Lung (tissue), 12 donors: ENCODE measurements around the gene LSM7. TPM values are rescaled to one million over a fixed set of nuclear protein-coding genes. Genes with fewer than 3 reads are reported as not detected.

Experiments
- ATAC-seq: fragments of 200-7000 bp; cut with Tn5 transposase; one replicate; pipeline ENCODE4 v1.9.1; 2020; ENCODE audit warnings: moderate number of reproducible peaks; ENCODE audit not compliant: insufficient read depth, low FRiP score
- DNase-seq, 3 donors: peaks; one replicate each; pipeline ENCODE4 v3.0.0-alpha.2; 2013 to 2017
- H3K27ac ChIP-seq, 2 donors: one replicate each; pipeline ENCODE4 v1.5.1; 2013; ENCODE audit warnings: mild to moderate bottlenecking in 2 of 2, moderate library complexity in 2 of 2, control low read depth in 1 of 2, inconsistent platforms in 1 of 2, low read depth in 1 of 2, low read length in 1 of 2
- H3K27me3 ChIP-seq, 3 donors: one replicate each; pipeline ENCODE4 v1.5.1; 2013; ENCODE audit warnings: low read length in 2 of 3; ENCODE audit not compliant: control insufficient read depth in 3 of 3, insufficient read depth in 3 of 3
- H3K36me3 ChIP-seq, 4 donors: one replicate each; pipeline ENCODE4 v1.5.1; 2013; ENCODE audit warnings: low read length in 4 of 4, mild to moderate bottlenecking in 1 of 4, moderate library complexity in 1 of 4; ENCODE audit not compliant: control insufficient read depth in 4 of 4, insufficient read depth in 4 of 4
- H3K4me1 ChIP-seq, 5 donors: one replicate each; pipeline ENCODE4 v1.5.1; 2013; ENCODE audit warnings: low read length in 5 of 5, mild to moderate bottlenecking in 2 of 5, moderate library complexity in 1 of 5; ENCODE audit not compliant: control insufficient read depth in 5 of 5, insufficient read depth in 5 of 5
- H3K4me3 ChIP-seq: one replicate; pipeline ENCODE4 v1.5.1; 2013; ENCODE audit warnings: mild to moderate bottlenecking, control low read depth, moderate library complexity
- H3K9ac ChIP-seq, 2 donors: one replicate each; pipeline ENCODE4 v1.5.1; 2013; ENCODE audit warnings: low read length in 2 of 2, control low read depth in 1 of 2; ENCODE audit not compliant: insufficient read depth in 1 of 2
- H3K9me3 ChIP-seq, 4 donors: one replicate each; pipeline ENCODE4 v1.5.1; 2013; ENCODE audit warnings: low read length in 3 of 4, mild to moderate bottlenecking in 1 of 4, moderate library complexity in 1 of 4; ENCODE audit not compliant: control insufficient read depth in 4 of 4, insufficient read depth in 3 of 4
- WGBS, 2 donors: extraction: QIAGEN DNeasy Blood & Tissue Kit; methylation state at CpG; one replicate each; pipeline ENCODE4 v1.1.7; 2013; 5-methylcytosine and 5-hydroxymethylcytosine counted together
- polyA plus RNA-seq, 2 donors: library from polyadenylated mRNA; stranded (reverse); fragments of 200-250 nt; gene quantifications; one replicate each; pipeline ENCODE4 v1.2.1, GENCODE V29; 2013
- total RNA-seq, 2 donors: library from RNA; depleted of rRNA in 1 of 2; stranded (reverse); fragments of >200 nt in 1 of 2; gene quantifications; one replicate each; pipeline ENCODE4 v1.2.1, GENCODE V29; 2014 to 2021
- TF ChIP-seq, protein P1 (sequence below): IDR thresholded peaks from 2 replicates; pipeline ENCODE4 v1.5.1; 2012; ENCODE audit warnings: mild to moderate bottlenecking; ENCODE audit errors: control extremely low read depth, extremely low read depth
- donor health status: control.
- donor health status: control.
- donor health status: Bipolar disorder and iron deficiency.
- donor health status: healthy.
- donor health status: DM: yes; HTN: yes; CAD: no.

LSM7 gene
- total and polyA plus RNA-seq, 4 donors: 54.9 to 307 (median 191) TPM

DNA sequence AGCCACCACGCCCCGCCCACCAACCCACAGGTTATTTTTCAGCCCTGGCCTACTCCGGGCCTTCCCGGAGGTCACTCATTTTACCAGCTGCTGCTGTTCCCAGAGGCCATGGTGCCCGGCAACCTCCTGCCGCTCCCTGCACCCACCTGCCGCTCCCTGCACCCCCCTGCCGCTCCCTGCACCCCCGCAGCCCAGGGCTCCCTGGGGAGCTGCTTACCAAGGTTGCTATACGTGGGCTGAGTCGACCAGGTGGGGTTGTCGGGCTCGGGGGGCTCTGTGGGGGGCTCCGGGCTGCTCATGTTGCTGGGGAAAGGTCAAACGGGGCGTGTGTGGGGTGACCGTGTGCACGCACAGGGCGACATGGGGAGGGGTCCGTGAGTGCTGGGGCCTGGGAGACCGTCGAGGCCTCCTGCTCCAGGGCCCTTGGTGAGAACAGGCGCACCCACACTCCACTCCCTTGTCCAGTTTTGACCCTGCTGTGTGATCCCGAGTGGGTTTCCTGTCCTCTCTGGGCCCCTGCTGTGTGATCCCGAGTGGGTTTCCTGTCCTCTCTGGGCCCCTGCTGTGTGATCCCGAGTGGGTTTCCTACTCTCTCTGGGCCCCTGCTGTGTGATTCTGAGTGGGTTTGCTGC is 47.6 kb downstream of the LSM7 start:
- ATAC-seq (no peak), DNase-seq (no peak)
- Histone ChIP-seq H3K4me3 (no peak overlapping the region), H3K36me3 (peaks cover 0 to 8% (median 0%) of the 10 kb centered on the region in 4 donors), H3K27ac (no peak overlapping the region), H3K9me3 (no peaks in the 10 kb centered on the region), H3K9ac (no peak overlapping the region), H3K27me3 (no peaks in the 10 kb centered on the region), H3K4me1 (peaks cover 0 to 19% (median 4%) of the 10 kb centered on the region in 5 donors)
- TF ChIP-seq, protein P1, sequence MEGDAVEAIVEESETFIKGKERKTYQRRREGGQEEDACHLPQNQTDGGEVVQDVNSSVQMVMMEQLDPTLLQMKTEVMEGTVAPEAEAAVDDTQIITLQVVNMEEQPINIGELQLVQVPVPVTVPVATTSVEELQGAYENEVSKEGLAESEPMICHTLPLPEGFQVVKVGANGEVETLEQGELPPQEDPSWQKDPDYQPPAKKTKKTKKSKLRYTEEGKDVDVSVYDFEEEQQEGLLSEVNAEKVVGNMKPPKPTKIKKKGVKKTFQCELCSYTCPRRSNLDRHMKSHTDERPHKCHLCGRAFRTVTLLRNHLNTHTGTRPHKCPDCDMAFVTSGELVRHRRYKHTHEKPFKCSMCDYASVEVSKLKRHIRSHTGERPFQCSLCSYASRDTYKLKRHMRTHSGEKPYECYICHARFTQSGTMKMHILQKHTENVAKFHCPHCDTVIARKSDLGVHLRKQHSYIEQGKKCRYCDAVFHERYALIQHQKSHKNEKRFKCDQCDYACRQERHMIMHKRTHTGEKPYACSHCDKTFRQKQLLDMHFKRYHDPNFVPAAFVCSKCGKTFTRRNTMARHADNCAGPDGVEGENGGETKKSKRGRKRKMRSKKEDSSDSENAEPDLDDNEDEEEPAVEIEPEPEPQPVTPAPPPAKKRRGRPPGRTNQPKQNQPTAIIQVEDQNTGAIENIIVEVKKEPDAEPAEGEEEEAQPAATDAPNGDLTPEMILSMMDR: no peak
- 80 to 81% methylated on average over 20 to 26 of the region's 26 CpGs for WGBS, 2 donors

DNA sequence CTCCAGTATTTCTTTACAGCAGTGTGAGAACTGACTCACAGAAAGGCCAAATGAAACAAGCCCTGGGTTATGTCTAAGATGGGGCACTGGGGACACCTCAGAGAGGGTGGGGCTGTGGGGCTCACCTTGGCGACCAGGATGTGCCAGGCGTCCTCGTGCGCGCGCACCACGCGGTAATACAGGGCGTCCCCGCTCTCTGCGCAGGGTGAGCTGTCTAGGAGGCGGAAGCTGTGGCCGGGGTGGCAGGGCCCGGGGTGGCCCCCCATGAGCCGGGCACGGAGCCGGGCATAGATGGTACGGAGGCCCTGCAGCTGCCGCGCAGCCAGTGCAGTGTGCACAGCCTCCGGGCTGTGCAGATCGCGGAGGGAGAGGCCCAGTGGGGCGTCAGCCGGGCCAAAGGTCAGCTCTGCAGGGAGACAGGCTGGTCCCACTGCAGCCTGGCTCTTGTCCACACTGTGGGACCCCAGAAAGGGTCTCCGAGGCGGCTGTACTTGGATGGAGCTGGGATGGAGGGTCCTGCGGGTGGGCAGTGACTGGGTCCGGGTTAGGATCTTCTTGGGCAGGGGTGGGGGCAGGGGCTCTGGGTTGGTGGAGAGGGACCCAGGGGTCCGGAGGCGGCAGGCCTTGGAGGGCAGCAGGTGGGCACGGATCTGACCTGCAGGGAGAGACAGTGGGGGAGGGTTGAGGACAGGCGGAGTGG is 49.8 kb downstream of the LSM7 start:
- ATAC-seq (no peak), DNase-seq (no peak)
- Histone ChIP-seq H3K4me1 (peaks cover 0 to 33% (median 5%) of the 10 kb centered on the region in 5 donors), H3K36me3 (peaks cover 0 to 12% (median 2%) of the 10 kb centered on the region in 4 donors), H3K27me3 (no peaks in the 10 kb centered on the region), H3K4me3 (no peak overlapping the region), H3K9ac (no peak overlapping the region), H3K27ac (no peak overlapping the region), H3K9me3 (no peaks in the 10 kb centered on the region)
- TF ChIP-seq, protein P1: no peak
- 90 to 91% methylated on average over 31 to 33 of the region's 33 CpGs for WGBS, 2 donors

DNA sequence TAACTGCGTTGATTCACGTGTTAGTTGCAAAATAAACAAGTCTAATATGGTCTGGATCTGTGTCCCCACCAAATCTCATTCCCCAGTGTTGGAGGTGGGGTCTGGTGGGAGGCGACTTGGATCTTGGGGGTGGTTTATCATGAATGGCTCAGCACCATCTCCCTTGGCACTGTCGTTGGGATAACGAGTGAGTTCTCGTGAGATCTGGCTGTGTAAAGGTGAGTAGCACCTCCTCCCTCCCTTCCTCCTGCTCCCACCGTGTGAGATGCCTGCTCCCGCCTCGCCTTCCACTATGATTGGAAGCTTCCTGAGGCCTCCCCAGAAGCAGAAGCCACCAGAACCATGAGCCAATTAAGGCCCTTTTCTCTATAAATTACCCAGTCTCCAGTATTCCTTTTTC is 51.2 kb downstream of the LSM7 start:
- Histone ChIP-seq H3K36me3 (peaks cover 0 to 24% (median 6%) of the 10 kb centered on the region in 4 donors), H3K4me3 (no peak overlapping the region), H3K9ac (no peak overlapping the region), H3K4me1 (peaks cover 0 to 34% (median 12%) of the 10 kb centered on the region in 5 donors), H3K27ac (no peak overlapping the region), H3K27me3 (no peaks in the 10 kb centered on the region), H3K9me3 (no peaks in the 10 kb centered on the region)
- no peak for ATAC-seq
- 73 to 80% methylated on average over 6 to 9 of the region's 9 CpGs for WGBS, 2 donors
- no peak for DNase-seq
- TF ChIP-seq, protein P1: no peak
